SH-SY5Y (cell line): ENCODE measurements around the gene AFF1.

Experiments used
- GATA2 ChIP-seq: IDR thresholded peaks from 2 replicates; pipeline ENCODE4 v1.6.1; 2011; ENCODE audit warnings: mild to moderate bottlenecking, low read depth, low read length
- GATA3 ChIP-seq: IDR thresholded peaks from 2 replicates; pipeline ENCODE4 v1.6.1; 2011; ENCODE audit warnings: low read depth, mild to moderate bottlenecking, low read length, moderate library complexity

Gene AFF1

GRCh38 chr4:86972997-86973396 lies 38.2 kb downstream of the AFF1 start:
- TF ChIP-seq GATA2 (no peak), GATA3 (no peak)

- TF ChIP-seq GATA2 (no peak), GATA3 (no peak)
These were observed 38.9 kb downstream of the AFF1 start for GRCh38 chr4:86973668-86974067.

GRCh38 chr4:86974551-86974994 lies 39.8 kb downstream of the AFF1 start:
- no peak for TF ChIP-seq GATA3
- no peak for TF ChIP-seq GATA2

GRCh38 chr4:86975927-86976326 lies 41.1 kb downstream of the AFF1 start:
- TF ChIP-seq GATA2: no peak

- TF ChIP-seq GATA2: no peak
- TF ChIP-seq GATA3: no peak
These were observed 42.1 kb downstream of the AFF1 start for GRCh38 chr4:86976801-86977485.

GRCh38 chr4:86977621-86978184 lies 42.9 kb downstream of the AFF1 start:
- TF ChIP-seq GATA3: no peak
- no peak for TF ChIP-seq GATA2

- TF ChIP-seq GATA2 (no peak), GATA3 (no peak)
These were observed 43.9 kb downstream of the AFF1 start for GRCh38 chr4:86978709-86979108.

GRCh38 chr4:86980230-86980629 lies 45.4 kb downstream of the AFF1 start:
- TF ChIP-seq GATA3 (no peak), GATA2 (no peak)

GRCh38 chr4:86981789-86982188 lies 47.0 kb downstream of the AFF1 start:
- TF ChIP-seq GATA3: no peak
- TF ChIP-seq GATA2: no peak

- TF ChIP-seq GATA2: no peak
- TF ChIP-seq GATA3: no peak
These were observed 55.7 kb downstream of the AFF1 start for GRCh38 chr4:86990510-86990909.

GRCh38 chr4:86991994-86992393 lies 57.2 kb downstream of the AFF1 start:
- no peak for TF ChIP-seq GATA3

GRCh38 chr4:86993909-86994681 lies 59.3 kb downstream of the AFF1 start:
- TF ChIP-seq GATA3 (no peak), GATA2 (no peak)

- no peak for TF ChIP-seq GATA2
- no peak for TF ChIP-seq GATA3
These were observed 59.9 kb downstream of the AFF1 start for GRCh38 chr4:86994686-86995085.

GRCh38 chr4:86999136-86999643 lies 64.4 kb downstream of the AFF1 start:
- peak; percentile 40; the same call in 1 of the 2 replicates for TF ChIP-seq GATA3
- TF ChIP-seq GATA2: no peak; the same call in 1 of the 2 replicates

GRCh38 chr4:87002682-87003043 lies 67.9 kb downstream of the AFF1 start:
- no peak for TF ChIP-seq GATA3
- TF ChIP-seq GATA2: no peak
